Measurements from ENCODE around the gene PXMP4. TPM values are rescaled to one million over a fixed set of nuclear protein-coding genes. Genes with fewer than 3 reads are reported as not detected.

PXMP4 gene
- total RNA-seq, 1 donor from 2014 or later: 13.5 TPM

DNA sequence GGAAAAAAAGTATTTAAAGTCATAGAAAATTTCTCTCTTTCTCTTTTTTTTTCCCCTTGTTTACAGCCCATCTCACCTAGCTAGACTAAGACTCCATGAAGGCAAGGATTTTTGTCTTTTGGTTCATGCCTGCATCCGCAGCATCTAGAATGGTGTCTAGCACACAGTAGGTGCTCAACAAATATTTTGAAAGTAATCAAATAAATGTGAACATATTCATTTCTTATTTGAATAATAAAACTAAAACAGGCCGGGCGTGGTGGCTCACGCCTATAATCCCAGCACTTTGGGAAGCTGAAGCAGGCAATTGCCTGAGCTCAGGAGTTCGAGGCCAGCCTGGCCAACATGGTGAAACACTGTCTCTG is 7.0 kb upstream of the PXMP4 start:
- no peak overlapping the region for H3K4me3 ChIP-seq
- H3K4me1 ChIP-seq: peaks cover 7% of the 10 kb centered on the region
- intact Hi-C loops (cut with micrococcal nuclease): no loop called here
- H3K27ac ChIP-seq (replicated peaks): no peak overlapping the region
- H3K9me3 ChIP-seq (replicated peaks): no peaks in the 10 kb centered on the region
- no peak for DNase-seq
- H3K27me3 ChIP-seq (ENCODE audit: low read depth): no peaks in the 10 kb centered on the region
- H3K36me3 ChIP-seq: no peaks in the 10 kb centered on the region
- TF ChIP-seq, protein P1, sequence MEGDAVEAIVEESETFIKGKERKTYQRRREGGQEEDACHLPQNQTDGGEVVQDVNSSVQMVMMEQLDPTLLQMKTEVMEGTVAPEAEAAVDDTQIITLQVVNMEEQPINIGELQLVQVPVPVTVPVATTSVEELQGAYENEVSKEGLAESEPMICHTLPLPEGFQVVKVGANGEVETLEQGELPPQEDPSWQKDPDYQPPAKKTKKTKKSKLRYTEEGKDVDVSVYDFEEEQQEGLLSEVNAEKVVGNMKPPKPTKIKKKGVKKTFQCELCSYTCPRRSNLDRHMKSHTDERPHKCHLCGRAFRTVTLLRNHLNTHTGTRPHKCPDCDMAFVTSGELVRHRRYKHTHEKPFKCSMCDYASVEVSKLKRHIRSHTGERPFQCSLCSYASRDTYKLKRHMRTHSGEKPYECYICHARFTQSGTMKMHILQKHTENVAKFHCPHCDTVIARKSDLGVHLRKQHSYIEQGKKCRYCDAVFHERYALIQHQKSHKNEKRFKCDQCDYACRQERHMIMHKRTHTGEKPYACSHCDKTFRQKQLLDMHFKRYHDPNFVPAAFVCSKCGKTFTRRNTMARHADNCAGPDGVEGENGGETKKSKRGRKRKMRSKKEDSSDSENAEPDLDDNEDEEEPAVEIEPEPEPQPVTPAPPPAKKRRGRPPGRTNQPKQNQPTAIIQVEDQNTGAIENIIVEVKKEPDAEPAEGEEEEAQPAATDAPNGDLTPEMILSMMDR (IDR thresholded peaks at IDR 0.05; ENCODE audit: borderline replicate concordance): no peak

DNA sequence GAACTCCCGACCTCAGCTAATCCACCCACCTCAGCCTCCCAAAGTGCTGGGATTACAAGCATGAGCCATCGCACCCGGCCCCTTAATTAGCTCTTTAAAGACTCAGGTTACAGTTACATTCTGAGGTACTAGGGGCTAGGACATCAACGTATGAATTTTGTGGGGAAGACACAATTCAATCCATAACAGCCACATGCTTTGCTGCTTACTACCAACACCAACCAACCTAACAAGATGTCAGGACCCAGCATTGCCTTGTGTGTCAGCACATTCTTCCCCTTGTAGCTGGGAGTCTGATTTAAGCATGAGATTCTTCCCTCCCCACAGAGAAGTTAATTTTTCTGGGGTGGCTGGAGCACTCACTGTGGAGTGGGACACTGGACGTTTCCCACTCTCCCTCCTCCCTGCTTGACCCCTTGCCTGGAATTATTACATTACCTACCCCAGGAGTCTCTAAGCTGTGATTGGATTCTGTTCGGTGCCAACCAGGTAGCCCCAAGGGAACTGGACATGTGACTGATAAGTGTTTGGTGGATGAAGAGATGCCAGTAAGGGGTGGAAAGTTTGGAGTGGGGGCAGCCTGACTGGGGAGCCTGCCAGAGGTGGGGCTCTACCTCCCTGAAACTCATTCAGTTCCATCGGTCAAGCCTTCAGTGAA is 5.6 kb upstream of the PXMP4 start:
- TF ChIP-seq, protein P1 (IDR thresholded peaks at IDR 0.05; ENCODE audit: borderline replicate concordance): no peak
- no peaks in the 10 kb centered on the region for H3K27me3 ChIP-seq (ENCODE audit: low read depth)
- no peak overlapping the region for H3K27ac ChIP-seq (replicated peaks)
- H3K4me3 ChIP-seq: no peak overlapping the region
- DNase-seq: no peak
- no peaks in the 10 kb centered on the region for H3K9me3 ChIP-seq (replicated peaks)
- H3K4me1 ChIP-seq: peaks cover under 1% of the 10 kb centered on the region
- intact Hi-C loops (cut with micrococcal nuclease): no loop called here
- H3K36me3 ChIP-seq: no peaks in the 10 kb centered on the region

DNA sequence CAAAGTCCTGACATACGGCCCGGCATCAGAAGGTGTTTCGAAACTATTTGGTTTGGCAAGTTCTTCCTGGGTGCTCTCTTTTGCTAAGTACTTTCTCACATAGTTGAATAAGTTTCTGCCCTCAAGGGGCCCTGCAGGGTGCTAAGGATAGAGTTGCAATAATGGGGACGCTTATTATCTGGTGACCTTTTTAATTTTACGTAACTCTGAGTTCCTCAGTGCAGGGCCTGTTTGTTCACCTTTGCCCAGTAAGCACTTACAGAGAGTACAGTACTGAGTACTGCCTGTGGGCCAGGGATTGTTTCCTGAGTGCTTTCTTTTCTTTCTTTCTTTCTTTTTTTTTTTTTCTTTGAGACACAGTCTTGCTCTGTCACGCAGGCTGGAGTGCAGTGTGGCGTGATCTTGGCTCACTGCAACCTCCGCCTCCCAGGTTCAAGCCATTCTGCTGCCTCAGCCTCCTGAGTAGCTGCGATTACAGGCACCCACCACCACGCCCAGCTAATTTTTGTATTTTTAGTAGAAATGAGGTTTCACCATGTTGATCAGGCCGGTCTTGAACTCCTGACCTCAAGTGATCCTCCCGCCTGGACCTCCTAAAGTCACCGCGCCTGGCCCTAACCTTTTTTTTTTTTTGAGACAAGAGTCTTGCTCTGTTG is 4.5 kb upstream of the PXMP4 start:
- Histone ChIP-seq H3K36me3 (no peaks in the 10 kb centered on the region), H3K27me3 (ENCODE audit: low read depth) (no peaks in the 10 kb centered on the region), H3K27ac (replicated peaks) (no peak overlapping the region), H3K9me3 (replicated peaks) (no peaks in the 10 kb centered on the region), H3K4me3 (no peak overlapping the region), H3K4me1 (peaks cover 11% of the 10 kb centered on the region)
- DNase-seq: no peak
- TF ChIP-seq, protein P1 (IDR thresholded peaks at IDR 0.05; ENCODE audit: borderline replicate concordance): no peak
- intact Hi-C loops (cut with micrococcal nuclease): no loop called here

DNA sequence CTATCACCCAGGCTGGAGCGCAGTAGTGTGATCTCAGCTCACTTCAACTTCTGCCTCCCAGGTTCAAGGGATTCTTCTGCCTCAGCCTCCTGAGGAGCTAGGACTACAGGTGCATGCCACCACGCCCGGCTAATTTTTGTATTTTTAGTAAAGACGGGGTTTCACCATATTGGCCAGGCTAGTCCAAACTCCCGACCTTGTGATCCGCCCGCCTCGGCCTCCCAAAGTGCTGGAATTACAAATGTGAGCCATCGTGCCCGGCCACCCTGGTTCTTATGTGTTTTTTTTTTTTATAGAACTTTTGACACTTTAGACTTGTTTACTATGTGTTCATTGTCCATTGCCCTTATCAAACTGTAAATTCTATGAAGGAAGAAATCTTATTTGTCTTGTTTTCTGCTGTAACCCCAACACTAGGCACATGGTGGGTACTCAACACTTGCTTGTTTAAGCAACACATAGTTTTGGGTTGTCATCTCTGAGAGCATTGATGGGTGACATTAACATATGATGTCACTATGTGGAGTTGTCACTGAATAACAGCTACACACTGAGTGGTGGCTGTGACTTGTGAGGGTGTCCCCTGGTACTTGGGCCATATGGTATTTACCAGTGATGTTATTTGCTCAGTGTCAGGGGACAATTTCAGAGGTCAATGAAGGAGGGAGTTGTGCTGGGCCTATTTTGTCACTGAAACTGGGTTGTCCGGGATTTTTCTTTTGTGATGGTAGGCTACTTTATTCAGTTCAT is 1.5 kb upstream of the PXMP4 start:
- Histone ChIP-seq H3K9me3 (replicated peaks) (no peaks in the 10 kb centered on the region), H3K4me1 (peaks cover 20% of the 10 kb centered on the region), H3K27ac (replicated peaks) (no peak overlapping the region), H3K36me3 (no peaks in the 10 kb centered on the region), H3K27me3 (ENCODE audit: low read depth) (no peaks in the 10 kb centered on the region), H3K4me3 (no peak overlapping the region)
- TF ChIP-seq, protein P1 (IDR thresholded peaks at IDR 0.05; ENCODE audit: borderline replicate concordance): no peak
- DNase-seq: no peak
- intact Hi-C loops (cut with micrococcal nuclease): no loop called here

DNA sequence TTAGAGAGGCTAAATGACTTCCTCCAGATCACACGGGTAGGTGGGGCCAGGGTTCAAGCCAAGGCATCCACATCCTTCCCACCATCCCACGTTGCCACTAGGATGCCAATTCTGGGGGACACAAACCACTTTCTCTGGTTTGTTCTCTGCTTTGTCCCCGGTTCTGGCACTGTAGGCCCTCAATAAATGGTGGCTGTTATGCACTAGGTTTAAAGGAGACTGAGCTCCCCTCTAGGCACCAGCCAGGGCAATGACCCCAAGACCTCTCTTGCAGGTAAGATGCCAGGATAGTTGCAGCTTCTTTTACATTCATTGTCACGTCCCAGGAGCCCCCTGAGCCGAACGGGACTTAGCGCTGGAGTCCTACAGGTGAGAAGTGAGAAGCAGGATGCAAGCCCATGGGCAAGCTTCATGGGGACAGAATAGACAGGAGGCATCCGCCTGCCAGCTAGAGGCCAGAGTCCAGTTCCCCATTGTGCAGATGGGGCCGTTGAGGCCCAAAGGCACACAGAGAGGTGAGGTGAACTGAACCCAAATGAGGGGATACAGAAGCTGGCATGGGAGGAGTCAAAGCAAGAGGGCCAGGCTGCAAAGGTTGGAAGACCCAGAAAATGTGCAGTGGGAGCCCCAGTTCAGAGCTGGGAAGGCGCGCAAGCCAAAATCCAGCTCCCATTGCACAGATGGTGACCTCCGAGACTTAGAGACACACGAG is 677 bp downstream of the PXMP4 start:
- Histone ChIP-seq H3K4me1 (peaks cover 20% of the 10 kb centered on the region), H3K9me3 (replicated peaks) (no peaks in the 10 kb centered on the region), H3K27me3 (ENCODE audit: low read depth) (no peaks in the 10 kb centered on the region), H3K4me3 (peak overlapping the region; percentile 79), H3K27ac (replicated peaks) (peak overlapping the region; percentile 79), H3K36me3 (peaks cover 1% of the 10 kb centered on the region)
- intact Hi-C loops (cut with micrococcal nuclease): no loop called here
- DNase-seq: no peak
- TF ChIP-seq, protein P1 (IDR thresholded peaks at IDR 0.05; ENCODE audit: borderline replicate concordance): no peak

All from left ventricle myocardium inferior (tissue), 1 donor.